MCF 10A (cell line): ENCODE results near the gene ACP6. TPM values are rescaled to one million over a fixed set of nuclear protein-coding genes. Genes with fewer than 3 reads are reported as not detected.
"Not testable (repeated sequence)": the region's sequence is repeated elsewhere in the genome, so short reads cannot be mapped to it uniquely, and the experiment has no call there.

Source experiments
- BruUV-seq: library from RNA; stranded (reverse); fragments of 400-500 nt; replicated peaks from 2 replicates; lab custom pipeline; 2021; lab: Mats Ljungman, UMichigan
- CTCF ChIA-PET: fragments of 300-600 bp; sonication (Branson Sonifier 250); formaldehyde crosslinking; extraction: SDS; loops from one replicate; lab custom pipeline; 2021; ENCODE audit warnings: antibody characterized with exemption, inconsistent platforms; lab: Yijun Ruan, JAX
- POLR2A ChIA-PET: fragments of 300-600, 350-650 bp; sonication (Branson Sonifier 250); formaldehyde crosslinking; extraction: SDS; loops from one replicate; lab custom pipeline; 2020; ENCODE audit warnings: antibody characterized with exemption, inconsistent platforms; lab: Yijun Ruan, JAX
- DNase-seq: peaks from one replicate; pipeline ENCODE4 v3.0.0-alpha.2; 2018; ENCODE audit not compliant: unreplicated experiment
- H3K27ac Mint-ChIP-seq: one replicate; pipeline ENCODE4 v1.8.0; 2022; ENCODE audit warnings: mild to moderate bottlenecking, low read depth, mixed read lengths; ENCODE audit not compliant: unreplicated experiment
- H3K27me3 Mint-ChIP-seq: one replicate; pipeline ENCODE4 v1.8.0; 2022; ENCODE audit warnings: mixed read lengths; ENCODE audit not compliant: insufficient read depth, unreplicated experiment
- H3K36me3 Mint-ChIP-seq: one replicate; pipeline ENCODE4 v1.8.0; 2022; ENCODE audit warnings: mild to moderate bottlenecking, moderate library complexity, mixed read lengths; ENCODE audit not compliant: insufficient read depth, unreplicated experiment
- H3K4me1 Mint-ChIP-seq: one replicate; pipeline ENCODE4 v1.8.0; 2022; ENCODE audit warnings: mixed read lengths; ENCODE audit not compliant: insufficient read depth, unreplicated experiment
- H3K4me3 Mint-ChIP-seq: one replicate; pipeline ENCODE4 v1.8.0; 2022; ENCODE audit warnings: mild to moderate bottlenecking, moderate library complexity, mixed read lengths; ENCODE audit not compliant: unreplicated experiment
- H3K9me3 Mint-ChIP-seq: one replicate; pipeline ENCODE4 v1.8.0; 2022; ENCODE audit warnings: mixed read lengths; ENCODE audit not compliant: unreplicated experiment
- intact Hi-C: fragments of 100-400 bp; cut with micrococcal nuclease; formaldehyde crosslinking; loops from 2 replicates; pipeline ENCODE4 v1.14.1; 2022
- total RNA-seq: library from RNA; stranded (reverse); gene quantifications from 2 replicates; pipeline ENCODE4 v1.2.3, GENCODE V29; 2022
- TF ChIP-seq, protein P1 (sequence below): fragments of 200-600 bp; IDR thresholded peaks from one replicate; pipeline ENCODE4 v1.8.0; 2022; ENCODE audit warnings: antibody characterized with exemption, mild to moderate bottlenecking; ENCODE audit not compliant: unreplicated experiment

ACP6 gene
- total RNA-seq, 1 experiment from 2014 or later = 40.5 TPM

DNA sequence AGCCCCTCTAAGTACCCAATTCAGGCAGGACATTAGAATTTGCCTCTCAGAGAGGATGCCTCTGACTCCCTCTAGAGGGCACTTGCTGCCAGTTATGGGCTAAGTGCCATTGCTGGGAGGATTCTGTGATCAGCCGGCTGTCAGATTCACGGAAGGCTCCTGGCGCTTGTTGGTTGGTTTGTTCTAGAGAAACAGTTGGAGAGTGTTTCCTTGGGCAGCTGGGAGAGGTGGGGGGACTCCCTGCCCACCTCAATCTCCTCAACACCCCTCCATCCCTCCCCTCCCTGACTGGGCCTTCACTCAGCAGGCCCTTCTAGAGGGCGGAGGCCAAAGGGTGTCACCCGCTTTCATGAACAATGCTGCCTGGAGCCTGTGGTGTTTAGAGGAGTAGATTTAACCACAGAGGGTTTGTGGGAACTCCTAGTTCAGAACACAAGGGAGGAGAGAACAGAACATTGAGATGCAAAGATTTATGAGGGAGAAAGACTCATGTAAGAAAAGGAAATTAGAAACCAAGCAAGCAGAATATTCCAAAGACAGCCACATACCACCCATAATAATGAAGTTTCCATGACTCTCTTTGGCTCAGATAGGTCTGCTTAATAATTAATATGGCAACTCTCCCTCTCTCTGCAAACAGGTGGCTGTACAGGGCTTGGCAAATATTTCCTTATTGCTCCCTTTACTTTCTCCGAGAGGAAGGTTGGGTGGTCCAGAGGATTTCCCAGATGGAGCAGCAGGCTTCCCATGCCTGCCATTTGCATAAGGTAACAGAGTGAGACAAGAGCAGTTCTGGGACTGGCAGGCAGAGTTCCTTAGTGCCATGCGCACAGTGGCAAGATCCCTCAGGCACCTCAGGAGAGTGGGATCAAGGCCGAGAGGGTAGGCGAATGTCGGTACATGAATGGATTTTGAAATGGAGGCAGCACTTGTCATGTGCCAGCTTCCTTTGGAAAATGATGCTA is 30.0 kb upstream of the ACP6 start:
- intact Hi-C loops = loop anchor here (1.0 kb wide), 3 partner anchors 60 to 205 kb away; no protein-coding TSS in a partner anchor
- ChIA-PET POLR2A (interaction anchor here (1.8 kb wide), 1 partner anchor 30 kb away, joined by 6 read pairs; the partner anchor contains the start of gene ACP6), CTCF (interaction anchor here (0.5 to 6.6 kb wide), 41 partner anchors 8 to 430 kb away, joined by 3 to 98 read pairs (median 4); no protein-coding TSS in a partner anchor)
- H3K9me3 Mint-ChIP-seq = no peaks in the 10 kb centered on the region
- BruUV-seq = no TSS peak
- no peak overlapping the region for H3K27ac Mint-ChIP-seq
- H3K4me3 Mint-ChIP-seq = no peak overlapping the region
- no peaks in the 10 kb centered on the region for H3K27me3 Mint-ChIP-seq
- no peaks in the 10 kb centered on the region for H3K36me3 Mint-ChIP-seq
- DNase-seq = peak; percentile 81
- peaks cover 7% of the 10 kb centered on the region for H3K4me1 Mint-ChIP-seq
- TF ChIP-seq, protein P1, sequence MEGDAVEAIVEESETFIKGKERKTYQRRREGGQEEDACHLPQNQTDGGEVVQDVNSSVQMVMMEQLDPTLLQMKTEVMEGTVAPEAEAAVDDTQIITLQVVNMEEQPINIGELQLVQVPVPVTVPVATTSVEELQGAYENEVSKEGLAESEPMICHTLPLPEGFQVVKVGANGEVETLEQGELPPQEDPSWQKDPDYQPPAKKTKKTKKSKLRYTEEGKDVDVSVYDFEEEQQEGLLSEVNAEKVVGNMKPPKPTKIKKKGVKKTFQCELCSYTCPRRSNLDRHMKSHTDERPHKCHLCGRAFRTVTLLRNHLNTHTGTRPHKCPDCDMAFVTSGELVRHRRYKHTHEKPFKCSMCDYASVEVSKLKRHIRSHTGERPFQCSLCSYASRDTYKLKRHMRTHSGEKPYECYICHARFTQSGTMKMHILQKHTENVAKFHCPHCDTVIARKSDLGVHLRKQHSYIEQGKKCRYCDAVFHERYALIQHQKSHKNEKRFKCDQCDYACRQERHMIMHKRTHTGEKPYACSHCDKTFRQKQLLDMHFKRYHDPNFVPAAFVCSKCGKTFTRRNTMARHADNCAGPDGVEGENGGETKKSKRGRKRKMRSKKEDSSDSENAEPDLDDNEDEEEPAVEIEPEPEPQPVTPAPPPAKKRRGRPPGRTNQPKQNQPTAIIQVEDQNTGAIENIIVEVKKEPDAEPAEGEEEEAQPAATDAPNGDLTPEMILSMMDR = peak; percentile 96

DNA sequence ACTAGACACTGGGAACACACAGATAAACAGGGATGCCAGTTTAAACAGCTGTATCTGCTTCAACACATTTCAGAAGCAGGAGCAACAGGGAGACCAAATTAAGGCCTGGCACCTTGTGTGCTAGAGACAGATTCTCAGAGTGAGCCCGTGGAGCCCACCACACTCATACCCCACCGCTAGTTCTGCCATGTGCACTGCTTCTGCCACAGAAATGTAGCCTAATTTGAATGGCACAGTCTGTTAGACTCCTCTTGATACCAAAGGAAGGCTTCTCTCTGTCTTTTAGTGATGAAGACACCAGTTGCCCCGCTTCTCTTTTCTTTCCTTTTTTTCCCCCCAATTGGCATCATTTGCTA is 29.3 kb upstream of the ACP6 start:
- intact Hi-C loops = loop anchor here (1.0 kb wide), 3 partner anchors 59 to 204 kb away; no protein-coding TSS in a partner anchor
- TF ChIP-seq, protein P1 = no peak
- no peaks in the 10 kb centered on the region for H3K36me3 Mint-ChIP-seq
- peaks cover 7% of the 10 kb centered on the region for H3K4me1 Mint-ChIP-seq
- H3K9me3 Mint-ChIP-seq = no peaks in the 10 kb centered on the region
- no peak overlapping the region for H3K4me3 Mint-ChIP-seq
- DNase-seq = no peak
- ChIA-PET POLR2A (no interaction called here), CTCF (interaction anchor here (0.5 to 6.6 kb wide), 33 partner anchors 9 to 430 kb away, joined by 3 to 98 read pairs (median 3); no protein-coding TSS in a partner anchor)
- no peak overlapping the region for H3K27ac Mint-ChIP-seq
- H3K27me3 Mint-ChIP-seq = peaks cover 5% of the 10 kb centered on the region
- BruUV-seq = no TSS peak

DNA sequence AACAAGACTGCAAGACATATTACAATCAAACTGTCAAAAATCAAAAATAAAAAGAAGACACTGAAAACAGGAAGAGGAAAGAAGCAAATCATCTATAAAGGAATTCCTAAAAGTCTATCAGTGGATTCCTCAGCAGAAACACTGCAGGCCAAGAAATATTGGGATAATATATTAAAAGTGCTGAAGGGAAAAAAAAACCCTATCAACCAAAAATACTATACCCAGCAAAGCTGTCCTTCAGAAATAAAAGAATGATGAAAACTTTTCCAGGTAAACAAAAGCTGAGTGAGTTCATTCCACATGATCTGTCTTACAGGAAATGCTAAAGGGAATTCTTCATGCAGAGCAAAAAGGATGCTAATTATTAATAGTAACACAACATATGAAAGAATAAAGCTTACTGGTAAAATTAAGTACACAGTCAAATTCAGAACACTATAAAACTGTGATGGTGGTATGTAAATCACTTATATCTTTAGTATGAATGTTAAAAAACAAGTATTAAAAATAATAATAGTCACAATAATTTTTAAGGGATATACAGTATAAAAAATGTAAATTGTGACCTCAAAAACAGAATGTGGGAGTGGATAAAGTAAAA is 12.9 kb upstream of the ACP6 start:
- Mint-ChIP-seq H3K4me1 (no peaks in the 10 kb centered on the region), H3K27me3 (peaks cover 13% of the 10 kb centered on the region), H3K9me3 (peaks cover 17% of the 10 kb centered on the region), H3K36me3 (no peaks in the 10 kb centered on the region), H3K27ac (no peak overlapping the region), H3K4me3 (no peak overlapping the region)
- no TSS peak for BruUV-seq
- no peak for DNase-seq
- TF ChIP-seq, protein P1 = no peak
- ChIA-PET POLR2A (interaction anchor here (0.7 to 0.8 kb wide), 2 partner anchors 13 to 14 kb away, joined by 3 to 4 read pairs; partner anchors contain the start of gene ACP6), CTCF (interaction anchor here (0.6 to 2.0 kb wide), 6 partner anchors 16 to 209 kb away, joined by 4 to 9 read pairs (median 6); no protein-coding TSS in a partner anchor)
- intact Hi-C loops = no loop called here

DNA sequence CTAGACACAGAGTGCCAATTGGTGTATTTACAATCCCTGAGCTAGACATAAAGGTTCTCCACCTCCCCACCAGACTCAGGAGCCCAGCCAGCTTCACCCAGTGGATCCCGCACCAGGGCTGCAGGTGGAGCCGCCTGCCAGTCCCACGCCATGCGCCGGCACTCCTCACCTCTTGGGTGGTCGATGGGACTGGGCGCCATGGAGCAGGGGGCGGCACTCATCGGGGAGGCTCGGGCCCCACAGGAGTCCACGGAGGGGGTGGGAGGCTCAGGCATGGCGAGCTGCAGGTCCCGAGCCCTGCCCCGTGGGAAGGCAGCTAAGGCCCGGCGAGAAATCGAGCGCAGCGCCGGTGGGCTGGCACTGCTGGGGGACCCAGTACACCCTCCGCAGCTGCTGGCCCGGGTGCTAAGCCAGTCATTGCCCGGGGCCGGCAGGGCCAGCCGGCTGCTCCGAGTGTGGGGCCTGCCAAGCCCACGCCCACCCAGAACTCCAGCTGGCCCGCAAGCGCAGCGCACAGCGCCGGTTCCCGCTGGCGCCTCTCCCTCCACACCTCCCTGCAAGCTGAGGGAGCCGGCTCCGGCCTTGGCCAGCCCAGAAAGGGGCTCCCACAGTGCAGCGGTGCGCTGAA is 10.4 kb upstream of the ACP6 start:
- DNase-seq, H3K4me3 Mint-ChIP-seq, H3K36me3 Mint-ChIP-seq, BruUV-seq, H3K27ac Mint-ChIP-seq, intact Hi-C loops, H3K27me3 Mint-ChIP-seq: not testable (repeated sequence)
- peaks cover 13% of the 10 kb centered on the region for H3K4me1 Mint-ChIP-seq
- CTCF ChIA-PET = interaction anchor here (2.1 to 2.2 kb wide), 2 partner anchors 19 to 21 kb away, joined by 6 to 8 read pairs; no protein-coding TSS in a partner anchor
- POLR2A ChIA-PET = interaction anchor here (0.6 to 1.0 kb wide), 3 partner anchors 10 to 17 kb away, joined by 3 to 4 read pairs (median 3); partner anchors contain the start of gene ACP6
- peaks cover 24% of the 10 kb centered on the region for H3K9me3 Mint-ChIP-seq

DNA sequence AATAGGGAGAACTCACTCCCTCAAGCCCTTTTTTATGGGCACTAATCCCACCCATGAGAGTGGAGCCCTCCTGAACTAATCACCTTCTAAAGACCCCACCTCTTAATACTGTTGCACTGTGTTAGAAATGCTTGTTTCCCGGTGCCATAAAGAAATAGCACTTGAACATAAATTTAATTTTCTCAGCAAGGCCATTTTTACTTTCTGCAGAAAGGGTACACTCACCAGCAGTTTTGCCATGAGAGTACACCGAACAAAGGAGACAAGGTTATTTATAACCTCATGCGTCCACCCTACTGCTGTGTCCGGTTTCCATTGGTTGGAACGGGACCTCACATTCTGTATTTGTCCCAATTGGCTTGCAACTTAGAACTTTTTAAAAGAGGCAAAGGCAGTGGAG is 7.4 kb upstream of the ACP6 start:
- peaks cover 19% of the 10 kb centered on the region for H3K9me3 Mint-ChIP-seq
- intact Hi-C loops, POLR2A ChIA-PET, BruUV-seq, H3K36me3 Mint-ChIP-seq, CTCF ChIA-PET, H3K27ac Mint-ChIP-seq, H3K27me3 Mint-ChIP-seq, H3K4me3 Mint-ChIP-seq, DNase-seq: not testable (repeated sequence)
- peaks cover 20% of the 10 kb centered on the region for H3K4me1 Mint-ChIP-seq
